Neural cell (in vitro differentiated cells): ENCODE measurements around the gene INSRR. TPM values are rescaled to one million over a fixed set of nuclear protein-coding genes. Genes with fewer than 3 reads are reported as not detected.
A peak's percentile ranks its signal among the peaks of the same experiment; 100 is the strongest.

Experiments
- H2AFZ ChIP-seq: fragments of 200-600, 300-800 bp; sonication (generic), shearing (Covaris generic); 2 replicates; pipeline ENCODE4 v1.6.0; 2014; ENCODE audit warnings: low read depth, mild to moderate bottlenecking, antibody characterized with exemption, low read length, moderate library complexity
- H3F3A ChIP-seq: fragments of 200-600 bp; shearing (Covaris generic); 2 replicates; pipeline ENCODE4 v1.6.1; 2016; ENCODE audit warnings: mild to moderate bottlenecking, moderate library complexity, mixed read lengths, antibody characterized with exemption, low read length; ENCODE audit not compliant: insufficient read depth, poor library complexity, severe bottlenecking
- H3K27ac ChIP-seq: fragments of 200-600, 300-800 bp; sonication (generic), shearing (Covaris generic); 2 replicates; pipeline ENCODE4 v1.5.1; 2014; ENCODE audit warnings: mild to moderate bottlenecking, low read length, moderate library complexity
- H3K27me3 ChIP-seq: fragments of 300-800, 200-600 bp; sonication (generic), shearing (Covaris generic); 2 replicates; pipeline ENCODE4 v1.6.0; 2014; ENCODE audit warnings: mild to moderate bottlenecking, low read depth, low read length, moderate library complexity; ENCODE audit not compliant: insufficient read depth
- H3K36me3 ChIP-seq: fragments of 300-800, 200-600 bp; sonication (generic), shearing (Covaris generic); 2 replicates; pipeline ENCODE4 v1.5.1; 2014; ENCODE audit warnings: mild to moderate bottlenecking, antibody characterized with exemption, low read length, moderate library complexity; ENCODE audit not compliant: insufficient read depth
- H3K4me2 ChIP-seq: fragments of 300-800, 200-600 bp; sonication (generic), shearing (Covaris generic); 2 replicates; pipeline ENCODE4 v1.6.0; 2014; ENCODE audit warnings: mild to moderate bottlenecking, low read length
- H3K4me3 ChIP-seq: fragments of 300-800, 200-600 bp; sonication (generic), shearing (Covaris generic); 2 replicates; pipeline ENCODE4 v1.5.1; 2014; ENCODE audit warnings: mild to moderate bottlenecking, low read length, moderate library complexity
- H3K79me2 ChIP-seq: fragments of 200-600 bp; shearing (Covaris generic); replicated peaks from 2 replicates; pipeline ENCODE4 v1.6.0; 2014; ENCODE audit warnings: mild to moderate bottlenecking, low read length, moderate library complexity; ENCODE audit not compliant: insufficient read depth
- H3K9ac ChIP-seq: fragments of 300-800, 200-600 bp; sonication (generic), shearing (Covaris generic); 2 replicates; pipeline ENCODE4 v1.6.1; 2016; ENCODE audit warnings: mild to moderate bottlenecking, low read length, mixed read lengths
- H3K9me2 ChIP-seq: fragments of 200-600 bp; shearing (Covaris generic); 2 replicates; pipeline ENCODE4 v1.6.1; 2016; ENCODE audit warnings: mild to moderate bottlenecking, low read length, mixed read lengths; ENCODE audit not compliant: insufficient read depth
- H3K9me3 ChIP-seq: fragments of 200-600, 300-800 bp; sonication (generic), shearing (Covaris generic); 2 replicates; pipeline ENCODE4 v1.6.1; 2016; ENCODE audit warnings: mild to moderate bottlenecking, mixed run types, low read length, moderate library complexity, mixed read lengths
- H4K20me1 ChIP-seq: fragments of 200-600 bp; shearing (Covaris generic); 2 replicates; pipeline ENCODE4 v1.6.1; 2016; ENCODE audit warnings: mild to moderate bottlenecking, mixed run types; ENCODE audit not compliant: insufficient read depth
- CTCF ChIP-seq: fragments of 450-650 bp; IDR thresholded peaks from 2 replicates; pipeline ENCODE4 v1.5.1; 2014; ENCODE audit warnings: antibody characterized with exemption, mild to moderate bottlenecking, moderate library complexity; ENCODE audit not compliant: poor library complexity, severe bottlenecking
- EP300 ChIP-seq: fragments of 450-650 bp; conservative IDR thresholded peaks from 2 replicates; pipeline ENCODE4 v1.6.1; 2014; ENCODE audit warnings: antibody characterized with exemption, mild to moderate bottlenecking, moderate library complexity; ENCODE audit not compliant: poor library complexity, severe bottlenecking
- EZH2 ChIP-seq: fragments of 200-600, 300-800 bp; shearing (Covaris generic), sonication (generic); IDR thresholded peaks from 2 replicates; pipeline ENCODE4 v1.6.1; 2014; ENCODE audit warnings: antibody characterized with exemption, low read length, borderline replicate concordance, mild to moderate bottlenecking; ENCODE audit not compliant: insufficient read depth, poor library complexity, severe bottlenecking
- MXI1 ChIP-seq: fragments of 450-650 bp; conservative IDR thresholded peaks from 2 replicates; pipeline ENCODE4 v1.6.1; 2014; ENCODE audit warnings: antibody characterized with exemption, mild to moderate bottlenecking; ENCODE audit not compliant: poor library complexity, severe bottlenecking
- POLR2AphosphoS5 ChIP-seq: IDR thresholded peaks from 2 replicates; pipeline ENCODE4 v1.6.1; 2012
- RAD21 ChIP-seq: fragments of 450-650 bp; conservative IDR thresholded peaks from 2 replicates; pipeline ENCODE4 v1.6.1; 2014; ENCODE audit warnings: antibody characterized with exemption, mild to moderate bottlenecking, moderate library complexity
- REST ChIP-seq: IDR thresholded peaks from 2 replicates; pipeline ENCODE4 v1.6.1; 2012; ENCODE audit warnings: borderline replicate concordance
- SMC3 ChIP-seq: fragments of 450-650 bp; conservative IDR thresholded peaks from 2 replicates; pipeline ENCODE4 v1.6.1; 2014; ENCODE audit warnings: antibody characterized with exemption, mild to moderate bottlenecking, moderate library complexity; ENCODE audit not compliant: poor library complexity
- TAF1 ChIP-seq: IDR thresholded peaks from 2 replicates; pipeline ENCODE4 v1.6.1; 2012; ENCODE audit warnings: low read depth
- polyA plus RNA-seq: library from polyadenylated mRNA; depleted of rRNA; stranded (reverse); fragments of >200 nt; gene quantifications from 2 replicates; pipeline ENCODE4 v1.2.3, GENCODE V29; 2014

INSRR gene
- polyA plus RNA-seq, 1 donor from 2014 or later = 3.0 TPM

GRCh38 chr1:156859523-156860112, 701 bp upstream of the INSRR start:
- Histone ChIP-seq H4K20me1 (no peaks in the 10 kb centered on the region), H3K27me3 (peaks cover 56% of the 10 kb centered on the region), H2AFZ (no peak overlapping the region), H3K4me3 (peak overlapping the region; percentile 64), H3K9me3 (no peaks in the 10 kb centered on the region), H3K27ac (no peak overlapping the region), H3K4me2 (peak overlapping the region; percentile 84), H3K9me2 (no peaks in the 10 kb centered on the region), H3K36me3 (no peaks in the 10 kb centered on the region), H3K9ac (peak overlapping the region; percentile 45), H3K79me2 (no peaks in the 10 kb centered on the region), H3F3A (no peaks in the 10 kb centered on the region)
- TF ChIP-seq MXI1 = no peak
- no peak for TF ChIP-seq TAF1
- TF ChIP-seq EZH2 = no peak
- no peak for TF ChIP-seq POLR2AphosphoS5
- no peak for TF ChIP-seq REST
- no peak for TF ChIP-seq CTCF
- no peak for TF ChIP-seq EP300
- TF ChIP-seq SMC3 = no peak
- no peak for TF ChIP-seq RAD21

GRCh38 chr1:156858555-156858956, 361 bp downstream of the INSRR start:
- Histone ChIP-seq H3K27ac (no peak overlapping the region), H3F3A (no peaks in the 10 kb centered on the region), H3K9me2 (no peaks in the 10 kb centered on the region), H3K36me3 (no peaks in the 10 kb centered on the region), H3K79me2 (no peaks in the 10 kb centered on the region), H3K9ac (peak overlapping the region; percentile 45), H2AFZ (no peak overlapping the region), H3K4me2 (no peak overlapping the region), H3K9me3 (no peaks in the 10 kb centered on the region), H3K27me3 (peaks cover 56% of the 10 kb centered on the region), H4K20me1 (no peaks in the 10 kb centered on the region), H3K4me3 (peak overlapping the region; percentile 64)
- no peak for TF ChIP-seq CTCF
- TF ChIP-seq TAF1 = no peak
- TF ChIP-seq EP300 = peak; percentile 16
